NCI-H2227 treated with DMSO at 0.1 percent for 48 hours (cell line): Measurements from ENCODE around the gene DIP2A.

Source experiments
- DNase-seq: peaks from one replicate; lab custom pipeline; 2025; lab: John Stamatoyannopoulos, UW

DIP2A gene

GRCh38 chr21:46537026-46537425 lies 78.3 kb downstream of the DIP2A start:
- DNase-seq, result no peak

DNA sequence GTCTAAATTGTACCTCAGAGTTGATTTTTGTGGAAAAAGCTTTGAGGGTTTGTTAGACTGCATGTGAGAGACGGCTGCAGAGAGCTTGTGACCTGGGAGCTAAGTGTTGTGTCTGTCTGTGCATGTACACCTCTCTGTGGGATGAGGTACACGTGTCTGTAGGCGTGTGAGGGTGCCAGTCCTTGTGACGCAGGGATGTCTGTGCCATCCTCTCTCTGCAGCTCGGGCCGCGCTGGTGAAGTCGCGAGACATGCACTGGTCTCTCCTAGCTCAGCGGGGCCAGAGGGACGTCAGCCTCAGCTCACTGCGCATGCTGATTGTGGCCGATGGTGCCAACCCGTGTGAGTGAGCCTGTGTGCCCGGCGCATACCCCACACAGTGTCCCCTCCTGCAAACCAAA lies 79.6 kb downstream of the DIP2A start:
- DNase-seq, result no peak

- no peak for DNase-seq
Observed at GRCh38 chr21:46538851-46539666, 80.4 kb downstream of the DIP2A start.

GRCh38 chr21:46540087-46540710 lies 81.5 kb downstream of the DIP2A start:
- no peak for DNase-seq

DNA sequence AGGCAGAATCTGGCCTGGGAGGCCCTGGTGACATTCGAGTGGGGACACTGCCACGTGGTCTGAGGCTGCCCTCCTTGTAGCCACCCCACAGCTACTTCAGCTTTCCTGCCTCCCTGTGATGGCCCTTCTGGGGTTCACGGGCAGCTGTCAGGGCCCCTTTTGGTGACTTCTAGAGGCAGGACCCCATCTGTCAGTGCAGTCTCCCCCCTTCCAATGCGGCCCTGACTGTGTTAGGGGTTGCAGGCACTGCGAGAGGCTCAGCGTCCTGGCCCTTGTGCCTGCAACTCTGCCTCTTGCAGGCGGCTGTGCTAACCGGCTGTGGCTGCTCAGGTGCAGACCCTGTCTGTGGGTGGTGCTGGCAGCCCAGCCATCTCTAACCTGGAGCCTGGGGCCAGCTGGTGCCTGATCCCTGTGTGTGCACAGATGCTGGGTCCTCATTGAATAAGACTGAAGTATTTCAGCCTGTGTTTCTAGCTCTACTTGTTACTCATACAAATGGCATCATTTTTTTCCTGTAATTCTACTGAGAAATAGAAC lies 84.0 kb downstream of the DIP2A start:
- DNase-seq, result no peak

- no peak for DNase-seq
Observed at GRCh38 chr21:46543306-46543705, 84.6 kb downstream of the DIP2A start.

DNA sequence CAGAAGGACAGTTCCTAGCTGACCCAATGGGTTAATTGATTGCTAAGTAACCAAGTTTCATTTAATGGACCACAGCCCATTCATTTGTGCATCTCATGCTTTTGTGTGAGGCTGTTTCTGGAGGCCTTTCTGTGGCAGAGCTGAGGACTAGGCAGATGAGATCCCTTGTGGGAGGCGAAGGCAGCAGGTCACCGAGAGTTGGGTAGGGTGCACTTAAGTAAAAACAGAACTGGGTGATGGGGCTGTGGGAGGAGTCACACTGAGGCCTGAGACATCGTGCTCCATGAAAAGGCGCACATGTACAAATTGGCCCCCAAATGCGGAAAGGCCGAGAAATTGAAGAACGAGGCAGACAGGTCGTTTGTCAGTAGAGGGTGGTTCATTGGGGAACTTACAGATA lies 85.3 kb downstream of the DIP2A start:
- DNase-seq, result no peak

DNA sequence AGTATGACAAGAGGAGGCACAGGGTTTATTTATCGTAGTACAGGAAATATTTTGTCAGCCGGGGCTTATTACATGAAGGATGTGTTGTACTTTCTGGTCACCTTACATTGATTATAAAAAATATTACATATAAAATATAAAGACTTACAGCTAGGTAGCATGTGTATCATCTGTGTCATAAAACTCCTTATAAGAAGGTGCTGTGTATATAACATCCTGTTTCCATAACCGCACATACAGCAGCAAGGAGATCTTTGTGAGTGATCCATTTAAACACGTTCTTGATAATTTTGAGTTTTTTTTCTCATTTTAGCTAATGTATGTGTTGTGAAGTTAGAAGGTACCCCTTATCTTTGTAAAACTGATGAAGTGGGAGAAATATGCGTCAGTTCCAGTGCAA lies 86.1 kb downstream of the DIP2A start:
- no peak for DNase-seq

DNA sequence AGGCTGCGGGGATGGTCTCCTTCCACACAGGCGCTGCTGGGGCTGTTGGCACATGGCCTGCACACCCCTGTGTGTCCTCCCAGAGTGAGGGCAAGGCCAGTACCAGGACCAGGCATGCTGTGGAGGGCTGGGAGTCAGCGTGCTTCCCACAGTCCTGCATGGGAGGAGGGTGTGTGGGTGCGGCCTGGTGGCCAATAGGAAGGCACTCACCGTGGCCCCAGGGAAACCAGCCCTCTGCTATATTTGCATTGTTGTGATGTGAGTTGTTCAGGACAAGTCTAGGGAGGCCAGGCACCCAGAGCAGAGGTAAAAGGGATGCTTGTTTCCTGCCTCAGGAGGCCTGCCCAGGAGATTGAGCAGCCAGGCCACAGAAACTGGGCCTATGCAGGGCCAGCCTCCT lies 86.7 kb downstream of the DIP2A start:
- DNase-seq, result no peak

DNA sequence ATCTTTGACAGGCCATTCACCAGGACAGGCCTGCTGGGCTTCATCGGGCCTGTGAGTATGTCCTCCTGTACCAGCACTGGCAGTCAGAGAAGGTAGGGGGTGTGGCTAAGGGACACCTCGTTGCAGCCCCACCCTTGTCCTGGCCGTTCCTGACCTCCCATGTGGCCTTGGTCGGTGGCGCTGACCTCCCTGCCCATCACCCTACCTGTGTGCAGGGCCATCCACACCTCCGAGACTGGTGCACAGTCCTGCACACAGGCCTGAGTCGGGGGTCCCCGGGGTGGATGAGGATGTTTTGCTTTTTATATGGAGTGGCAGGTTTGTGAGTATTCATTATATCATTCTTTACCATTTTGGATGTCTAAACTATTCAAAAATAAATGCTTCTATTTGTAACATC lies 87.2 kb downstream of the DIP2A start:
- DNase-seq, result no peak

GRCh38 chr21:46546799-46547198 lies 88.1 kb downstream of the DIP2A start:
- DNase-seq, result no peak

DNA sequence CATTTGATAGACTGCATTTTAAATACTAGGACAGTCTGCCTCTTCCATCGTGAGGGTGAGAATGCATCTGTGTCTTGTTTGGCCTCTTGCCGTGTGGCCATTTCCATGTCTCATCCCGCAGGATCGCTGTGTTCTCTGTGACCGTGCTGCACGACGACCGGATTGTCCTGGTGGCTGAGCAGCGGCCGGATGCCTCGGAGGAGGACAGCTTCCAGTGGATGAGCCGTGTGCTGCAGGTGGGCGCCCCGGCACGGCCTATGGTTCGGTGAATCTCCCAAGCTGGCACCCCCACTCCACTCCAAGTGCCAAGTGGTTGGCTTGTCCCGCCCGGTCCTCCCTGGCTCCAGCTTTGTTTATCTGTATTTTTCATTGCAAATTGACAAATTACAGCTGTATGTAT lies 91.0 kb downstream of the DIP2A start:
- DNase-seq, result no peak

GRCh38 chr21:46550116-46550941 lies 91.6 kb downstream of the DIP2A start:
- no peak for DNase-seq

DNA sequence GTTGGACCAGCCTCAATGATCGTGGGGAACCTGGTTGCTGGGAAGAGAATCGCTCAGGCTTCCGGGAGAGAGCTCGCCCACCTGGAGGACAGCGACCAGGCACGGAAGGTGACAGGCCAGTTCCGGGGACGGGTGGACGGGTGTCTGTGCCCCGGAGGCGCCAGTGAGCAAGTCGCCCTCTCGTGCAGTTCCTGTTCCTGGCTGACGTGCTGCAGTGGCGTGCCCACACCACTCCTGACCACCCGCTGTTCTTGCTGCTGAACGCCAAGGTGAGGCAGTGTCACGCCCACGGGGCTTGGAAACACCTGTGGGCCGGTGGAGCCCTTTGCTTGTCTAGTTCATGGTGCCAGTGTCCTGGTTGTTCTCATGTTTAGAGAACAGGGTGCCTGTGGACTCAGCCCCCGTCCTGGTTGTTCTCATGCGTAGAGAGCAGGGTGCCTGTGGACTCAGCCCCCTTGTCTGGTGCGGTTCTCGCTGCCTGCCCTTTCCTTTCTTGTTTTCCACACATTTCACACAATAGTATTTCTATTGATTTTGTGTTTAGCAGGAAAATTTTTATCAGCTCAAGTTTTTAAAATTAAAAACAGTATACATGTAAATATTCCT lies 93.0 kb downstream of the DIP2A start:
- no peak for DNase-seq

GRCh38 chr21:46552274-46552673 lies 93.6 kb downstream of the DIP2A start:
- no peak for DNase-seq

DNA sequence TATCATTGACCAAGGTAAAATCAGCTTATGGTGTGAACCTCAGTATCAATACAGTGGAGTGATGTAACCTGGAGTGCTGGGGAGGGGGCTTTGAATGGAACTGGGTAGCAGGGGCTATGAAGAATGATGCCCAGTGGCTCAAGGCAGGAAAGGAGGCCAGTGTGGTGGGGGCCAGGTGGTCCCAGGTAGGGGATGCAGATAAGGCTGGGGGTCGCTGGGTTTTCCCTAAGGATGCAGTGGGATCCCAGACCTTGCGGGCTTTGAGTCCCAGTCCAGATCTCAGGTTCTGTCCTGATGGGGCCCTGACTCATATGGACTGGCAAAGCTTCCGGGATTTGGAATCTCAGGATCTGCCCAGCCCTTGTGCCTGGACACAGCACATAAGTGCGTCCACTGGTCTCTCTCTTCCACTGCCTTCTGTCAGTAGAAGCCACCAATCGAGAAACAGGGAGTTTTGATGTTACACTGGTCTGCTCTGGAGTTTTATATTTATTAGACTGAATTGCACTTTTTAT lies 94.2 kb downstream of the DIP2A start:
- no peak for DNase-seq

DNA sequence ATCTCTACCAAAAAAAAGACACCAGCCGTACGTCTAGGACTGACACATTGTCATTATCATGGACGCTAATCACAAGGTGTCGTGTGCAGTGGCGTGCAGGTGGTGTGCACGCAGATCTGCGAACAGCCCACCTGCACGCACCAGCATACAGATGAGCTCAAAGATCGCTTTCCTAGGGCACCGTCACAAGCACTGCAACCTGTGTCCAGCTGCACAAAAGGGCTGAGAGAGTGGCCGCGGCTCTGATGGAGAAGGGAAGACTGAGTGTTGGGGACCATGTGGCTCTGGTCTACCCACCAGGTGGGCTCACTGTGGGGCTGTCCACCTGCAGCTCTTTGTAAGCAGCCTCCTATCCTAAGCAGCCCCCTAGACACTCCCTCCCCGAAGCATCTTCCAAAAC lies 95.3 kb downstream of the DIP2A start:
- DNase-seq, result no peak

DNA sequence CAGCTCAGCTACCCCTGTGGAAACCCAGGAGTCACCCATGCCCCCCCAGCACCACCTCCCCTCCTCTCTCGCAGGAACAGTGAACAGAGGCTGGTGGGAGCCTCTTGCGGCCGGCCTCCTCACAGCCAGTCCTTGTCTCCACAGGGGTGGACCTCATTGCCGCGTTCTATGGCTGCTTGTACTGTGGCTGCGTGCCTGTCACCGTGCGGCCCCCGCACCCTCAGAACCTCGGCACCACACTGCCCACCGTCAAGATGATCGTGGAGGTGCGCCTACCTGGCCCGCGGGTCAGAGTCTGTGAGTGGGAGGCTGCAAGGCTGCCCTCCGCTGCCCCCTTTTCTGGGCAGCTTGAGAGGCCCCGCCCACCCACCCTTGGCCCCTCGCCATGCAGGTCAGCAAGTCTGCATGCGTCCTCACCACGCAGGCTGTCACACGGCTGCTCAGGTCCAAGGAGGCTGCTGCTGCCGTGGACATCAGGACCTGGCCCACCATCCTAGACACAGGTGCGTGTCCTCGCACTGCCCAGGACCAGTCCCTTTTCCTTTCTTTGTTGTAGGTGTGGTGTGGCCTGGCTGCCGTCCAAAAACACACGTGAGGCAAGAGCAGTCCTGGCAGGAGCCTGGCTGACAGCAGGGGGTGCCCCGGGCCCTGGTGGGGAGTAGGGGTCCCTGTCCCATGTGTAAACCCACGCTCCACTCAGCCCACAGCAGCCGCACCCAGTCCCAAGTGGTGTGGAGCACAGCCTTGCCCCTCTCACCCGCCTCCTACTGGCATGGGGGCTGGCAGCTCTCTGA lies 95.9 kb downstream of the DIP2A start:
- no peak for DNase-seq

DNA sequence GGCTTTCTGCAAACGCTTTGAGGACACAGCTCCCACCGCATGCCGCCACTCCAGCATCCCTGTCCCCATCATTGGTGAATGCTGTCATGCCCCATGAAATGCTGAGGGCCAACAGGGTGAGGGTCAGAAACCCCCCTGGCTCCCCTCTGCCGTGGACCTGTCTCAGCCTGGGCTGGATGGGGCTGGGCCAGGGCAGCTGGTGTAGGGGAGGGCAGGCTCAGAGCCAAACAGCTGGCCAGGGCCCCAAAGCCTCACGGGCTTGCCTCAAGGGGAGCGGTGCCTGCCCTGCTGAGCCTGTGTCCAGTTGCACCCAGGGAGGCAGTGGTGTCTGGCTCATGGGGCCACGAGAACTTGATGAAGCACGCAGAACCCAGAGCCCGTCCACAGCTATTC lies 96.5 kb downstream of the DIP2A start:
- DNase-seq, result no peak

DNA sequence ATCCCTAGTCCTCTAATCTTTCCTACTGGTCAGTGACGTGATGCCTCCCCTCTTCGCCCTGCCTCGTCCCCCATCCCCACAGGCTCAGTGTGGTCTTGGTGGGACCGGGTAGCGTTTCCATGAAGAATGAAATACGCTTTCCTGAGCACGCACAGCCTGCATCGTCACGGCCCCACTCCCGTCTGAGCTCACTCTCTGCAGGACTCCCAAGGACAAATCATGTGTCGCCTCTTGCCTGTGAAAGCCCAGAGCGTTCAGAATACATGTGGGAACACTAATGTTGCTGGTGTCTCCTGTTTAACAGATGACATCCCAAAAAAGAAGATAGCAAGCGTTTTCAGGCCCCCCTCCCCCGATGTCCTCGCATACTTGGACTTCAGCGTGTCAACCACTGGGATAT lies 97.0 kb downstream of the DIP2A start:
- DNase-seq, result no peak

- DNase-seq, result no peak
Observed at GRCh38 chr21:46556802-46557201, 98.1 kb downstream of the DIP2A start.
